GM12873 (cell line): ENCODE results near the gene RMND1.

Experiments used
- CTCF ChIP-seq: IDR thresholded peaks from 2 replicates; pipeline ENCODE4 v1.5.1; 2012; ENCODE audit warnings: low read depth, mild to moderate bottlenecking, moderate library complexity, low read length, control low read depth; ENCODE audit not compliant: insufficient read depth; ENCODE audit errors: missing control alignments

The RMND1 gene

GRCh38 chr6:151412909-151413308 lies 39.0 kb downstream of the RMND1 start:
- TF ChIP-seq CTCF: no peak

GRCh38 chr6:151409679-151410078 lies 42.2 kb downstream of the RMND1 start:
- TF ChIP-seq CTCF: no peak

GRCh38 chr6:151409260-151409659 lies 42.7 kb downstream of the RMND1 start:
- no peak for TF ChIP-seq CTCF

GRCh38 chr6:151408858-151409257 lies 43.1 kb downstream of the RMND1 start:
- TF ChIP-seq CTCF: no peak

GRCh38 chr6:151403919-151404308 lies 48.0 kb downstream of the RMND1 start:
- TF ChIP-seq CTCF: no peak

- no peak for TF ChIP-seq CTCF
These were observed 49.7 kb downstream of the RMND1 start for GRCh38 chr6:151402228-151402627.

- TF ChIP-seq CTCF: no peak
These were observed 51.5 kb downstream of the RMND1 start for GRCh38 chr6:151400473-151400872.
